ENCODE results near the gene DNAH7. TPM values are rescaled to one million over a fixed set of nuclear protein-coding genes. Genes with fewer than 3 reads are reported as not detected.

DNAH7 gene
- total RNA-seq, 2 experiments from 2014 or later = not detected

GRCh38 chr2:195820373-195820772, 248.3 kb downstream of the DNAH7 start:
- no peak for ATAC-seq (ENCODE audit: low read depth)

GRCh38 chr2:195819276-195819675, 249.4 kb downstream of the DNAH7 start:
- no peak for DNase-seq
- Mint-ChIP-seq H3K36me3 (no peaks in the 10 kb centered on the region), H3K27ac (no peak overlapping the region), H3K4me1 (peaks cover 2% of the 10 kb centered on the region), H3K9me3 (no peaks in the 10 kb centered on the region), H3K27me3 (no peaks in the 10 kb centered on the region), H3K4me3 (no peak overlapping the region)
- POLR2A ChIA-PET = no interaction called here
- no peak for ATAC-seq (ENCODE audit: low read depth)

More at GRCh38 chr2:195820373-195820772, 248.3 kb downstream of the DNAH7 start:
- no peak overlapping the region for H3K27ac Mint-ChIP-seq
- no peaks in the 10 kb centered on the region for H3K27me3 Mint-ChIP-seq
- peaks cover 2% of the 10 kb centered on the region for H3K4me1 Mint-ChIP-seq
- no peak overlapping the region for H3K4me3 Mint-ChIP-seq
- POLR2A ChIA-PET = no interaction called here
- DNase-seq = no peak
- H3K9me3 Mint-ChIP-seq = no peaks in the 10 kb centered on the region
- no peaks in the 10 kb centered on the region for H3K36me3 Mint-ChIP-seq

- Mint-ChIP-seq H3K9me3 (no peaks in the 10 kb centered on the region), H3K27me3 (no peaks in the 10 kb centered on the region), H3K4me1 (peaks cover 2% of the 10 kb centered on the region), H3K4me3 (no peak overlapping the region), H3K36me3 (no peaks in the 10 kb centered on the region), H3K27ac (no peak overlapping the region)
- no peak for ATAC-seq (ENCODE audit: low read depth)
- DNase-seq = no peak
- POLR2A ChIA-PET = no interaction called here
Observed at GRCh38 chr2:195818526-195818925, 250.1 kb downstream of the DNAH7 start.

GRCh38 chr2:195818106-195818505, 250.5 kb downstream of the DNAH7 start:
- no peak for DNase-seq
- Mint-ChIP-seq H3K27me3 (no peaks in the 10 kb centered on the region), H3K36me3 (no peaks in the 10 kb centered on the region), H3K4me1 (peaks cover 2% of the 10 kb centered on the region), H3K27ac (no peak overlapping the region), H3K9me3 (no peaks in the 10 kb centered on the region), H3K4me3 (no peak overlapping the region)
- POLR2A ChIA-PET = no interaction called here
- ATAC-seq (ENCODE audit: low read depth) = no peak

GRCh38 chr2:195815083-195815482, 253.6 kb downstream of the DNAH7 start:
- no peak for ATAC-seq (ENCODE audit: low read depth)
- no peak overlapping the region for H3K4me3 Mint-ChIP-seq
- POLR2A ChIA-PET = no interaction called here
- H3K9me3 Mint-ChIP-seq = no peaks in the 10 kb centered on the region
- H3K4me1 Mint-ChIP-seq = no peaks in the 10 kb centered on the region
- H3K27ac Mint-ChIP-seq = no peak overlapping the region
- no peaks in the 10 kb centered on the region for H3K36me3 Mint-ChIP-seq
- no peak for DNase-seq
- no peaks in the 10 kb centered on the region for H3K27me3 Mint-ChIP-seq

- ATAC-seq (ENCODE audit: low read depth) (no peak), DNase-seq (no peak)
- Mint-ChIP-seq H3K36me3 (no peaks in the 10 kb centered on the region), H3K27me3 (peaks cover 2% of the 10 kb centered on the region), H3K9me3 (no peaks in the 10 kb centered on the region), H3K27ac (no peak overlapping the region), H3K4me3 (no peak overlapping the region), H3K4me1 (no peaks in the 10 kb centered on the region)
- POLR2A ChIA-PET = no interaction called here
Observed at GRCh38 chr2:195813421-195813820, 255.2 kb downstream of the DNAH7 start.

GRCh38 chr2:195810340-195811098, 258.1 kb downstream of the DNAH7 start:
- ATAC-seq (ENCODE audit: low read depth) (no peak), DNase-seq (no peak)
- POLR2A ChIA-PET = no interaction called here
- Mint-ChIP-seq H3K4me3 (no peak overlapping the region), H3K4me1 (no peaks in the 10 kb centered on the region), H3K27ac (no peak overlapping the region), H3K9me3 (no peaks in the 10 kb centered on the region), H3K27me3 (peaks cover 4% of the 10 kb centered on the region), H3K36me3 (no peaks in the 10 kb centered on the region)

GRCh38 chr2:195808189-195808588, 260.4 kb downstream of the DNAH7 start:
- DNase-seq (no peak), ATAC-seq (ENCODE audit: low read depth) (no peak)
- no peaks in the 10 kb centered on the region for H3K9me3 Mint-ChIP-seq
- H3K27me3 Mint-ChIP-seq = peaks cover 9% of the 10 kb centered on the region
- H3K36me3 Mint-ChIP-seq = no peaks in the 10 kb centered on the region
- POLR2A ChIA-PET = no interaction called here
- no peak overlapping the region for H3K27ac Mint-ChIP-seq
- no peaks in the 10 kb centered on the region for H3K4me1 Mint-ChIP-seq
- no peak overlapping the region for H3K4me3 Mint-ChIP-seq

- Mint-ChIP-seq H3K4me3 (no peak overlapping the region), H3K27me3 (peaks cover 9% of the 10 kb centered on the region), H3K4me1 (no peaks in the 10 kb centered on the region), H3K9me3 (no peaks in the 10 kb centered on the region), H3K27ac (no peak overlapping the region), H3K36me3 (no peaks in the 10 kb centered on the region)
- DNase-seq (no peak), ATAC-seq (ENCODE audit: low read depth) (no peak)
- POLR2A ChIA-PET = no interaction called here
Observed at GRCh38 chr2:195805283-195805976, 263.2 kb downstream of the DNAH7 start.

- H3K36me3 Mint-ChIP-seq = no peaks in the 10 kb centered on the region
- no peaks in the 10 kb centered on the region for H3K9me3 Mint-ChIP-seq
- DNase-seq (no peak), ATAC-seq (ENCODE audit: low read depth) (no peak)
- POLR2A ChIA-PET = interaction anchor here (0.5 kb wide), 1 partner anchor 874 kb away, joined by 3 read pairs; no protein-coding TSS in a partner anchor
- H3K27ac Mint-ChIP-seq = no peak overlapping the region
- no peaks in the 10 kb centered on the region for H3K4me1 Mint-ChIP-seq
- no peak overlapping the region for H3K4me3 Mint-ChIP-seq
- no peaks in the 10 kb centered on the region for H3K27me3 Mint-ChIP-seq
Observed at GRCh38 chr2:195795879-195796278, 272.8 kb downstream of the DNAH7 start.

GRCh38 chr2:195793881-195794280, 274.8 kb downstream of the DNAH7 start:
- H3K4me3 Mint-ChIP-seq = no peak overlapping the region
- POLR2A ChIA-PET = no interaction called here
- no peak for DNase-seq
- H3K36me3 Mint-ChIP-seq = no peaks in the 10 kb centered on the region
- ATAC-seq (ENCODE audit: low read depth) = no peak
- no peaks in the 10 kb centered on the region for H3K27me3 Mint-ChIP-seq
- no peaks in the 10 kb centered on the region for H3K9me3 Mint-ChIP-seq
- no peaks in the 10 kb centered on the region for H3K4me1 Mint-ChIP-seq
- H3K27ac Mint-ChIP-seq = no peak overlapping the region

GRCh38 chr2:195782156-195782555, 286.5 kb downstream of the DNAH7 start:
- Mint-ChIP-seq H3K27ac (no peak overlapping the region), H3K4me1 (no peaks in the 10 kb centered on the region), H3K4me3 (no peak overlapping the region), H3K27me3 (no peaks in the 10 kb centered on the region), H3K9me3 (no peaks in the 10 kb centered on the region), H3K36me3 (no peaks in the 10 kb centered on the region)
- POLR2A ChIA-PET = no interaction called here
- ATAC-seq (ENCODE audit: low read depth) = no peak
- no peak for DNase-seq

- DNase-seq (no peak), ATAC-seq (ENCODE audit: low read depth) (no peak)
- no peaks in the 10 kb centered on the region for H3K9me3 Mint-ChIP-seq
- no peak overlapping the region for H3K27ac Mint-ChIP-seq
- no peaks in the 10 kb centered on the region for H3K4me1 Mint-ChIP-seq
- no peaks in the 10 kb centered on the region for H3K36me3 Mint-ChIP-seq
- POLR2A ChIA-PET = no interaction called here
- H3K4me3 Mint-ChIP-seq = no peak overlapping the region
- H3K27me3 Mint-ChIP-seq = no peaks in the 10 kb centered on the region
Observed at GRCh38 chr2:195779491-195779890, 289.1 kb downstream of the DNAH7 start.

- H3K4me3 Mint-ChIP-seq = no peak overlapping the region
- POLR2A ChIA-PET = no interaction called here
- DNase-seq (no peak), ATAC-seq (ENCODE audit: low read depth) (no peak)
- H3K27ac Mint-ChIP-seq = no peak overlapping the region
- H3K4me1 Mint-ChIP-seq = no peaks in the 10 kb centered on the region
- no peaks in the 10 kb centered on the region for H3K36me3 Mint-ChIP-seq
- H3K27me3 Mint-ChIP-seq = peaks cover 2% of the 10 kb centered on the region
- H3K9me3 Mint-ChIP-seq = peaks cover 2% of the 10 kb centered on the region
Observed at GRCh38 chr2:195769975-195770374, 298.7 kb downstream of the DNAH7 start.
